COLO829 (cell line): Measurements from ENCODE around the gene SLC35F1.

Source experiments
- DNase-seq: peaks from one replicate; pipeline ENCODE4 v3.0.0; 2012; ENCODE audit warnings: low spot score

Gene SLC35F1

GRCh38 chr6:118316796-118317384 lies 409.8 kb downstream of the SLC35F1 start:
- no peak for DNase-seq

- DNase-seq: no peak
Observed at GRCh38 chr6:118317581-118318563, 410.8 kb downstream of the SLC35F1 start.

GRCh38 chr6:118318648-118319047 lies 411.6 kb downstream of the SLC35F1 start:
- DNase-seq: no peak

- DNase-seq: no peak
Observed at GRCh38 chr6:118319416-118319815, 412.4 kb downstream of the SLC35F1 start.

- DNase-seq: no peak
Observed at GRCh38 chr6:118319894-118320649, 413.0 kb downstream of the SLC35F1 start.

GRCh38 chr6:118320652-118321051 lies 413.6 kb downstream of the SLC35F1 start:
- no peak for DNase-seq

GRCh38 chr6:118324116-118324515 lies 417.1 kb downstream of the SLC35F1 start:
- DNase-seq: no peak

- no peak for DNase-seq
Observed at GRCh38 chr6:118325220-118325860, 418.3 kb downstream of the SLC35F1 start.

GRCh38 chr6:118326712-118327111 lies 419.6 kb downstream of the SLC35F1 start:
- no peak for DNase-seq

- DNase-seq: no peak
Observed at GRCh38 chr6:118327237-118327636, 420.2 kb downstream of the SLC35F1 start.

GRCh38 chr6:118333772-118334171 lies 426.7 kb downstream of the SLC35F1 start:
- DNase-seq: no peak

- DNase-seq: no peak
Observed at GRCh38 chr6:118334634-118335033, 427.6 kb downstream of the SLC35F1 start.

- no peak for DNase-seq
Observed at GRCh38 chr6:118335325-118335816, 428.3 kb downstream of the SLC35F1 start.

GRCh38 chr6:118344014-118344670 lies 437.1 kb downstream of the SLC35F1 start:
- no peak for DNase-seq

- no peak for DNase-seq
Observed at GRCh38 chr6:118350881-118351430, 443.9 kb downstream of the SLC35F1 start.

GRCh38 chr6:118353564-118353963 lies 446.5 kb downstream of the SLC35F1 start:
- no peak for DNase-seq

- DNase-seq: no peak
Observed at GRCh38 chr6:118354641-118355040, 447.6 kb downstream of the SLC35F1 start.

GRCh38 chr6:118356054-118356453 lies 449.0 kb downstream of the SLC35F1 start:
- DNase-seq: no peak

GRCh38 chr6:118356686-118357085 lies 449.6 kb downstream of the SLC35F1 start:
- no peak for DNase-seq
